WERI-Rb-1 (cell line): Measurements from ENCODE around the gene SCAANT1.

ENCODE experiments used
- DNase-seq: peaks from one replicate; pipeline ENCODE4 v3.0.0-alpha.2; 2020
- H3K27ac ChIP-seq: fragments of 250-450 bp; sonication (Bioruptor Pico); 2 replicates; pipeline ENCODE4 v1.5.1; 2020; ENCODE audit warnings: mild to moderate bottlenecking, moderate library complexity
- H3K27me3 ChIP-seq: fragments of 250-450 bp; sonication (Bioruptor Pico); 2 replicates; pipeline ENCODE4 v1.5.1; 2021; ENCODE audit warnings: mild to moderate bottlenecking, low read depth, moderate library complexity; ENCODE audit not compliant: insufficient read depth, severe bottlenecking
- H3K36me3 ChIP-seq: fragments of 250-450 bp; sonication (Bioruptor Pico); 2 replicates; pipeline ENCODE4 v1.5.1; 2020; ENCODE audit warnings: mild to moderate bottlenecking, moderate library complexity
- H3K4me3 ChIP-seq: 2 replicates; pipeline ENCODE4 v1.5.1; 2011; ENCODE audit warnings: low read depth, mild to moderate bottlenecking, control low read depth, low read length
- H3K9me3 ChIP-seq: fragments of 250-450 bp; sonication (Bioruptor Pico); 2 replicates; pipeline ENCODE4 v1.5.1; 2021; ENCODE audit warnings: mild to moderate bottlenecking, moderate library complexity; ENCODE audit not compliant: severe bottlenecking
- TF ChIP-seq, protein P1 (sequence below): IDR thresholded peaks from 2 replicates; pipeline ENCODE4 v1.5.1; 2011; ENCODE audit warnings: low read depth, mild to moderate bottlenecking, control low read depth, inconsistent platforms, low read length

The SCAANT1 gene

DNA sequence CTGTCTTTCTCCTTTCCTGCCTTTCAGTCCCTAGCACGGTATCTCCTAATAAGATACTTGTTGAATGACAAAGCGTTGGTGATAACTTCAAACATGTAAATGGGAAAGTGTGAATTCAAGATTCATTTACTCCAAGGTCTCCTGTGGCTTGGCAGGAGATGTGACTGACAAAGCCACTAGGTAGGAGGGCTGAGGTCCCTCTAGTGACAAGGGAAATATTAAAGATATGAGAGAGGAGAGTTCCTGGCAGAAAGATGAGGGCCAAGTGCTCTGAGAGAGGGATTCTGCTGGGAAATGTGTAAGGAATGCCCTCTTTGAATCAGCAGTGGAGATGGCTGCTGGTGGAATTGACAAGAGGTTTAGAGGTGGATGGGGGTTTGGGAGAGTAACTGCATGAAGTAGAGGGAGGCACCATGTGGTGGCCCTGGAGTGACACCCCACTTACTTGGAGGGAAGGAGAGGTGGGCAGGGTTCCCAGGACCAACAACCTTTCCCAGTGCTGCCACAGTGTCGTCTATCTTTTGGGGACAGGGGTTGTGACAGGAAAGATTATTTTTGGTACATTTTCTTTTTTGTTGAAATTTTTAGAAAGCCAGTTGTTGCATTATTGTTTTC lies 43.0 kb upstream of the SCAANT1 start:
- H3K9me3 ChIP-seq = no peaks in the 10 kb centered on the region
- no peaks in the 10 kb centered on the region for H3K27me3 ChIP-seq
- TF ChIP-seq, protein P1, sequence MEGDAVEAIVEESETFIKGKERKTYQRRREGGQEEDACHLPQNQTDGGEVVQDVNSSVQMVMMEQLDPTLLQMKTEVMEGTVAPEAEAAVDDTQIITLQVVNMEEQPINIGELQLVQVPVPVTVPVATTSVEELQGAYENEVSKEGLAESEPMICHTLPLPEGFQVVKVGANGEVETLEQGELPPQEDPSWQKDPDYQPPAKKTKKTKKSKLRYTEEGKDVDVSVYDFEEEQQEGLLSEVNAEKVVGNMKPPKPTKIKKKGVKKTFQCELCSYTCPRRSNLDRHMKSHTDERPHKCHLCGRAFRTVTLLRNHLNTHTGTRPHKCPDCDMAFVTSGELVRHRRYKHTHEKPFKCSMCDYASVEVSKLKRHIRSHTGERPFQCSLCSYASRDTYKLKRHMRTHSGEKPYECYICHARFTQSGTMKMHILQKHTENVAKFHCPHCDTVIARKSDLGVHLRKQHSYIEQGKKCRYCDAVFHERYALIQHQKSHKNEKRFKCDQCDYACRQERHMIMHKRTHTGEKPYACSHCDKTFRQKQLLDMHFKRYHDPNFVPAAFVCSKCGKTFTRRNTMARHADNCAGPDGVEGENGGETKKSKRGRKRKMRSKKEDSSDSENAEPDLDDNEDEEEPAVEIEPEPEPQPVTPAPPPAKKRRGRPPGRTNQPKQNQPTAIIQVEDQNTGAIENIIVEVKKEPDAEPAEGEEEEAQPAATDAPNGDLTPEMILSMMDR = no peak
- H3K4me3 ChIP-seq = no peak overlapping the region
- no peak for DNase-seq
- H3K36me3 ChIP-seq = peaks cover 5% of the 10 kb centered on the region
- H3K27ac ChIP-seq = no peak overlapping the region

DNA sequence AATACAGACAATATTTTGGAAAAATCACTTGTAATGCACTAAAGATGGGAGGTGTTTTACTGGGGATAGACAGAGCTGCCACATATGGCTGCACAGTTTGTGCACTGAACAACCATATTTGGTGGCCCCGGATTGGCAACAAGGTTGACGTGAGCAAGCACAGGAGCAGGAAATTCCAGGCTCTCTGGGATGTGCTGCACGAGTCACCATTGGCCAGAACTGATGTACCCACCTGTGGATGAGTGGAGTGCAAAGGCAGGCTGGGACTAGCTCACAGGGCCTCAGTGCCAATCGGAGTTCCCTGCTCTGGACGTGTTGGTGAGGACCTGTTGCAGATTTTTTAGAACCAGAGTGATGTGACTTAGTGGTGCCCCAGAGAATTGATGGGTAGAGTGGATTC lies 42.0 kb upstream of the SCAANT1 start:
- TF ChIP-seq, protein P1 = no peak
- Histone ChIP-seq H3K27me3 (no peaks in the 10 kb centered on the region), H3K4me3 (no peak overlapping the region), H3K9me3 (no peaks in the 10 kb centered on the region), H3K36me3 (peaks cover 5% of the 10 kb centered on the region), H3K27ac (no peak overlapping the region)
- no peak for DNase-seq

DNA sequence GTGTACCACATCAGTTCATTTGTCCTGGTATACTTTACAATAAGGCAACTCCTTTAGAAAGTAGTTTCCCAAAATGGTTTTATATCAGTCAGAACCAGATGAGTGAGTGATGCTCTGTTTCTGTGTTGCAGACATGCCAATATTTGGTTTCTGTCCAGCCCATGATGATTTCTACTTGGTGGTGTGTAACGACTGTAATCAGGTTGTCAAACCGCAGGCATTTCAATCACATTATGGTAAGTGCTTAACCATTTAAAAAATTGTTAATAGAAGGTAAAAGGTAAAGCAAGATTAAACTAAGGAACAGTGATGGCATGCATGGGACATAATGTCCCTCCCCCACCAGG lies 40.0 kb upstream of the SCAANT1 start:
- H3K27ac ChIP-seq = no peak overlapping the region
- DNase-seq = no peak
- H3K4me3 ChIP-seq = no peak overlapping the region
- no peaks in the 10 kb centered on the region for H3K27me3 ChIP-seq
- no peaks in the 10 kb centered on the region for H3K9me3 ChIP-seq
- TF ChIP-seq, protein P1 = no peak
- peaks cover 5% of the 10 kb centered on the region for H3K36me3 ChIP-seq

DNA sequence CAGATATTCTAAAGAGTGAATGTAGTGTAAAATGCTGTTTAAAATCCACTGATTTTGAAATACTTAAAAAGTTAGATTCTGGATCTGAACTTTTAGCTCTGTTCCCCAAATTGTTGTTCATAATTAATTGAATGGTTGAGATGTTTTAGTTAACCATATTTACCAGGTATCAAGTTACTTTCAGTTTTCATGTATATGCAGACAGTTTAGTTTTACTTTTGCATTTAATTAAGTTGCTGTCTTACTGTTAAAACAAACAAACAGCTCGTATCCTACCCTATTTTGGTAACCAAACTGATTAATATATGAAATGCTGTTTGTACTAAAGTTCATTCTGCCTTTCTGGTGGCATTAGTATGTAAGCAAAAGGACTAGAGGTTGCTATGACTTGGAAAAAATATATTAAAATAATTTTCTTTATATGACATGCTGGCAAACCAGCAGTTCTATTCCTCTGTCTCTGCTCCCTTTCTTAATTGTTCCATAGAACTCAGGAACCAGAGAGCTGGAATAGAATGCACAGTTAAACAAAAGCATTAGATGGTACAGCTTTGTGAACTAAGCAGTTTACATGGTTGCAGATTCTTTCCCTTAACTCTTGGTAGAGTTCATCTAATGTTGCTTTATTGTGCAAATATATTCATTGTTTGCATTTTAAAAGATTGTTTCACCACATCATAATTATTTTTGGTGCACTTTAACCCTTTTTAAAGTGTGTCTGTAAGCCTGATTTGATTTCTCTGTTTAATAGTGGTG lies 39.5 kb upstream of the SCAANT1 start:
- TF ChIP-seq, protein P1 = no peak
- H3K36me3 ChIP-seq = peaks cover 5% of the 10 kb centered on the region
- no peaks in the 10 kb centered on the region for H3K27me3 ChIP-seq
- H3K27ac ChIP-seq = no peak overlapping the region
- no peak overlapping the region for H3K4me3 ChIP-seq
- no peak for DNase-seq
- H3K9me3 ChIP-seq = no peaks in the 10 kb centered on the region

DNA sequence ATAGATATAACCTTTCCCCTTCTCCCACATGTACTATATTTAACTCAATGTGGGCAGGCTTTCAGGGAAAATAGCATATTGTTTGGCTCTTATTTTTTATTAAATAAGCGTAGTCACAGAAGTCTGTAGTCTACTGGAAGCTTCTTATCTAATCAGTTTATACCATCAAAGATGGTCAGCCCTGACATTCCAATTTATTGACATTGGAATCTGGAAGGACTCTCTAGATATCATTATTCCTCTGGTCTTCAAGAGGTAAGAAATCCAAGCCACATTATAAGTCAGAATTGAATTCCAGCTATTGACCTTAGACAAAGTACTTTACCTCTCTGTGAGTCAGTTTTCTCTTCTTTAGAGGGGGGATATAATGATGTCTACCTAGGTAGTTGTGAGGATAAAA lies 38.5 kb upstream of the SCAANT1 start:
- no peaks in the 10 kb centered on the region for H3K9me3 ChIP-seq
- TF ChIP-seq, protein P1 = no peak
- H3K27ac ChIP-seq = no peak overlapping the region
- H3K27me3 ChIP-seq = no peaks in the 10 kb centered on the region
- no peak overlapping the region for H3K4me3 ChIP-seq
- DNase-seq = no peak
- peaks cover 5% of the 10 kb centered on the region for H3K36me3 ChIP-seq
